SK-N-SH treated with all-trans-retinoic acid at 6 μM for 48 hours (cell line): Measurements from ENCODE around the gene ATP13A5.

Experiments
- BACH2 ChIP-seq: fragments of 250-450 bp; sonication (Bioruptor Pico); IDR thresholded peaks from 2 replicates; pipeline ENCODE4 v1.9.0; 2021; ENCODE audit warnings: mild to moderate bottlenecking, borderline replicate concordance
- CREB5 ChIP-seq: fragments of 250-450 bp; sonication (Bioruptor Pico); IDR thresholded peaks from 2 replicates; pipeline ENCODE4 v1.5.1; 2020; ENCODE audit warnings: low read depth, mild to moderate bottlenecking, moderate library complexity
- CSDC2 ChIP-seq: fragments of 250-450 bp; sonication (Bioruptor Pico); IDR thresholded peaks from 2 replicates; pipeline ENCODE4 v1.5.0; 2020; ENCODE audit warnings: mild to moderate bottlenecking, moderate library complexity
- ESRRG ChIP-seq: fragments of 250-450 bp; sonication (Bioruptor Pico); IDR thresholded peaks from 2 replicates; pipeline ENCODE4 v1.6.1; 2021; ENCODE audit warnings: mild to moderate bottlenecking
- ISL1 ChIP-seq: fragments of 250-450 bp; sonication (Bioruptor Pico); IDR thresholded peaks from 2 replicates; pipeline ENCODE4 v2.1.2; 2022; ENCODE audit warnings: mild to moderate bottlenecking, moderate library complexity
- OSR1 ChIP-seq: fragments of 250-450 bp; sonication (Bioruptor Pico); IDR thresholded peaks from 2 replicates; pipeline ENCODE4 v1.8.0; 2022; ENCODE audit warnings: moderate library complexity, mild to moderate bottlenecking, inconsistent platforms
- POU6F1 ChIP-seq: fragments of 250-450 bp; sonication (Bioruptor Pico); IDR thresholded peaks from 2 replicates; pipeline ENCODE4 v1.8.0; 2021; ENCODE audit warnings: low read depth, mild to moderate bottlenecking, moderate library complexity, borderline replicate concordance
- RARB ChIP-seq: fragments of 250-450 bp; sonication (Bioruptor Pico); IDR thresholded peaks from 2 replicates; pipeline ENCODE4 v1.8.0; 2021; ENCODE audit warnings: mild to moderate bottlenecking, moderate library complexity
- TCF4 ChIP-seq: fragments of 250-450 bp; sonication (Bioruptor Pico); IDR thresholded peaks from 2 replicates; pipeline ENCODE4 v1.8.0; 2021; ENCODE audit warnings: mild to moderate bottlenecking, moderate library complexity, borderline replicate concordance
- ZNF565 ChIP-seq: fragments of 450-650 bp; formaldehyde crosslinking; conservative IDR thresholded peaks from 2 replicates; pipeline ENCODE4 v1.5.0; 2020; ENCODE audit warnings: low read depth, mild to moderate bottlenecking, moderate library complexity

DNA sequence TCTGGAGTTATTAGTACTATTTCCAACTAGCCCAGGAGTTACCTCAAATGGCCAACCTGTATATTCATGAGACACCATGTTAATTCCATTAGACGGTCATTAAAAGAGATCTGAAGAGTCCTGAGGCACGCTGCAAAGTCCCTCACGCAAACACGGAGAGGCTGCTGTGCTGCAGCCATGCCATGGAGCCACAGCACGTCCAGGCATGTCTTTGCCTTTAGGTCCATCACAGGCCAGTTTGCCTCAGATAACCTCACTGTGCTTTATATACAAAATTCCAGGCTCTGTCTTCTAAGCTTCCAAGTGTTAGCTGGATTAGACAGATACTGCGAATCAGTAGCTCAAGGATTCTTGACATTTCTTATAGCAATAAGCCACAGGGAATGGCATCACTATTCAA, 147.4 kb downstream of the ATP13A5 start:
- no peak for TF ChIP-seq RARB
- TF ChIP-seq CREB5 = no peak
- TF ChIP-seq OSR1 (CRISPR knock-in tag) = no peak
- no peak for TF ChIP-seq POU6F1 (CRISPR knock-in tag)
- TF ChIP-seq ESRRG (CRISPR knock-in tag) = no peak
- no peak for TF ChIP-seq ZNF565
- no peak for TF ChIP-seq ISL1
- TF ChIP-seq BACH2 (CRISPR knock-in tag) = no peak
- TF ChIP-seq TCF4 (CRISPR knock-in tag) = no peak
- TF ChIP-seq CSDC2 = no peak
